ENCODE data around the gene HEG1.

GRCh38 chr3:124978627-124979026 lies 77.2 kb downstream of the HEG1 start:
- TF ChIP-seq, protein P1, sequence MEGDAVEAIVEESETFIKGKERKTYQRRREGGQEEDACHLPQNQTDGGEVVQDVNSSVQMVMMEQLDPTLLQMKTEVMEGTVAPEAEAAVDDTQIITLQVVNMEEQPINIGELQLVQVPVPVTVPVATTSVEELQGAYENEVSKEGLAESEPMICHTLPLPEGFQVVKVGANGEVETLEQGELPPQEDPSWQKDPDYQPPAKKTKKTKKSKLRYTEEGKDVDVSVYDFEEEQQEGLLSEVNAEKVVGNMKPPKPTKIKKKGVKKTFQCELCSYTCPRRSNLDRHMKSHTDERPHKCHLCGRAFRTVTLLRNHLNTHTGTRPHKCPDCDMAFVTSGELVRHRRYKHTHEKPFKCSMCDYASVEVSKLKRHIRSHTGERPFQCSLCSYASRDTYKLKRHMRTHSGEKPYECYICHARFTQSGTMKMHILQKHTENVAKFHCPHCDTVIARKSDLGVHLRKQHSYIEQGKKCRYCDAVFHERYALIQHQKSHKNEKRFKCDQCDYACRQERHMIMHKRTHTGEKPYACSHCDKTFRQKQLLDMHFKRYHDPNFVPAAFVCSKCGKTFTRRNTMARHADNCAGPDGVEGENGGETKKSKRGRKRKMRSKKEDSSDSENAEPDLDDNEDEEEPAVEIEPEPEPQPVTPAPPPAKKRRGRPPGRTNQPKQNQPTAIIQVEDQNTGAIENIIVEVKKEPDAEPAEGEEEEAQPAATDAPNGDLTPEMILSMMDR (conservative IDR thresholded peaks at IDR 0.05) = no peak
- TF ChIP-seq ZFX (IDR thresholded peaks at IDR 0.05) = no peak

Measured in C4-2B (cell line).